HFFc6 (cell line): ENCODE measurements around the gene GRAMD2A. TPM values are rescaled to one million over a fixed set of nuclear protein-coding genes. Genes with fewer than 3 reads are reported as not detected.

ENCODE experiments used
- DNase-seq: peaks from one replicate; pipeline ENCODE4 v3.0.0-alpha.2; 2018
- H3K27ac Mint-ChIP-seq: 2 replicates; pipeline ENCODE4 v1.8.0; 2020; ENCODE audit warnings: mild to moderate bottlenecking, mixed read lengths
- H3K27me3 Mint-ChIP-seq: 2 replicates; pipeline ENCODE4 v1.8.0; 2021; ENCODE audit warnings: mild to moderate bottlenecking, moderate library complexity, mixed read lengths; ENCODE audit not compliant: insufficient read depth
- H3K36me3 Mint-ChIP-seq: 2 replicates; pipeline ENCODE4 v1.8.0; 2021; ENCODE audit warnings: low read depth, mixed read lengths
- H3K4me1 Mint-ChIP-seq: 2 replicates; pipeline ENCODE4 v1.8.0; 2020; ENCODE audit warnings: low read depth, mixed read lengths
- H3K4me3 Mint-ChIP-seq: 2 replicates; pipeline ENCODE4 v1.8.0; 2020; ENCODE audit warnings: mild to moderate bottlenecking, moderate library complexity, mixed read lengths
- H3K9me3 Mint-ChIP-seq: 2 replicates; pipeline ENCODE4 v1.8.0; 2020; ENCODE audit warnings: mild to moderate bottlenecking, mixed read lengths
- CTCF ChIP-seq: fragments of 200-600 bp; sonication (generic); IDR thresholded peaks from 2 replicates; pipeline ENCODE4 v1.5.0; 2021; ENCODE audit warnings: antibody characterized with exemption, mild to moderate bottlenecking
- total RNA-seq, 6 experiments: library from RNA; stranded (reverse); fragmentation: NEBNext Ultra II Directional; extraction: Animal tissue kit (Norgen Biotek cat#: 25700); gene quantifications; 2 replicates in 1 of 6; 3 replicates in 5 of 6; pipeline ENCODE4 v1.2.3, GENCODE V29; 2021

Gene GRAMD2A
- total RNA-seq, 6 experiments from 2014 or later: 0.14 TPM; not detected in 5

GRCh38 chr15:72178976-72179585 is 18.5 kb downstream of the GRAMD2A start:
- H3K36me3 Mint-ChIP-seq: no peaks in the 10 kb centered on the region
- no peak overlapping the region for H3K4me3 Mint-ChIP-seq
- no peak overlapping the region for H3K27ac Mint-ChIP-seq
- TF ChIP-seq CTCF: no peak
- no peak for DNase-seq
- H3K9me3 Mint-ChIP-seq: no peaks in the 10 kb centered on the region
- H3K27me3 Mint-ChIP-seq: peaks cover 38% of the 10 kb centered on the region
- peaks cover 4% of the 10 kb centered on the region; the same call in 1 of the 2 replicates for H3K4me1 Mint-ChIP-seq

GRCh38 chr15:72176743-72177142 is 20.8 kb downstream of the GRAMD2A start:
- no peaks in the 10 kb centered on the region for H3K36me3 Mint-ChIP-seq
- H3K4me1 Mint-ChIP-seq: no peaks in the 10 kb centered on the region
- H3K4me3 Mint-ChIP-seq: no peak overlapping the region
- peaks cover 52% of the 10 kb centered on the region for H3K27me3 Mint-ChIP-seq
- DNase-seq: no peak
- no peak for TF ChIP-seq CTCF
- H3K9me3 Mint-ChIP-seq: no peaks in the 10 kb centered on the region
- H3K27ac Mint-ChIP-seq: no peak overlapping the region

GRCh38 chr15:72176159-72176558 is 21.4 kb downstream of the GRAMD2A start:
- Mint-ChIP-seq H3K36me3 (no peaks in the 10 kb centered on the region), H3K27me3 (peaks cover 47% of the 10 kb centered on the region), H3K9me3 (no peaks in the 10 kb centered on the region), H3K27ac (no peak overlapping the region), H3K4me3 (no peak overlapping the region), H3K4me1 (no peaks in the 10 kb centered on the region)
- no peak for DNase-seq
- no peak for TF ChIP-seq CTCF

- Mint-ChIP-seq H3K9me3 (no peaks in the 10 kb centered on the region), H3K27ac (no peak overlapping the region), H3K4me1 (no peaks in the 10 kb centered on the region), H3K4me3 (no peak overlapping the region), H3K27me3 (peaks cover 49% of the 10 kb centered on the region), H3K36me3 (no peaks in the 10 kb centered on the region)
- no peak for DNase-seq
- TF ChIP-seq CTCF: no peak
Measured at GRCh38 chr15:72175186-72176044, 22.2 kb downstream of the GRAMD2A start.

- Mint-ChIP-seq H3K27me3 (peaks cover 50% of the 10 kb centered on the region), H3K36me3 (no peaks in the 10 kb centered on the region), H3K27ac (no peak overlapping the region), H3K4me1 (no peaks in the 10 kb centered on the region), H3K9me3 (no peaks in the 10 kb centered on the region), H3K4me3 (no peak overlapping the region)
- no peak for TF ChIP-seq CTCF
- DNase-seq: no peak
Measured at GRCh38 chr15:72174551-72175165, 22.9 kb downstream of the GRAMD2A start.
